Activated T-cell treated with anti-CD3 and anti-CD28 coated beads, Interleukin-2, amount 50 U/mL, for 72 hours (primary cell): Measurements from ENCODE around the gene INSRR. TPM values are rescaled to one million over a fixed set of nuclear protein-coding genes. Genes with fewer than 3 reads are reported as not detected.
A peak's percentile ranks its signal among the peaks of the same experiment; 100 is the strongest.

ENCODE experiments used
- ATAC-seq, 2 donors: fragments of 150-1000 bp; cut with Tn5 transposase; replicated peaks in 1 of 2; 2 replicates each; pipeline ENCODE4 v1.10.0; 2021; ENCODE audit warnings: moderate library complexity in 2 of 2, mild to moderate bottlenecking in 1 of 2
- DNase-seq, 2 donors: peaks; one replicate each; pipeline ENCODE4 v3.0.0; 2021 to 2022; ENCODE audit warnings: mixed read lengths in 1 of 2
- H3K27ac Mint-ChIP-seq: one replicate; pipeline ENCODE4 v1.8.0; 2022; ENCODE audit warnings: mild to moderate bottlenecking, moderate library complexity, mixed read lengths
- H3K27me3 Mint-ChIP-seq: one replicate; pipeline ENCODE4 v1.8.0; 2022; ENCODE audit warnings: low read depth, mixed read lengths
- H3K36me3 Mint-ChIP-seq, 2 donors: one replicate each; pipeline ENCODE4 v1.8.0; 2022; ENCODE audit warnings: mixed read lengths in 2 of 2, mild to moderate bottlenecking in 1 of 2; ENCODE audit not compliant: insufficient read depth in 2 of 2
- H3K4me1 Mint-ChIP-seq: one replicate; pipeline ENCODE4 v1.8.0; 2022; ENCODE audit warnings: low read depth, mixed read lengths
- H3K4me3 Mint-ChIP-seq, 2 donors: one replicate each; pipeline ENCODE4 v1.8.0; 2022; ENCODE audit warnings: mild to moderate bottlenecking in 2 of 2, mixed read lengths in 2 of 2, moderate library complexity in 2 of 2
- H3K9me3 Mint-ChIP-seq, 2 donors: one replicate each; pipeline ENCODE4 v1.8.0; 2022; ENCODE audit warnings: mixed read lengths in 2 of 2
- total RNA-seq, 2 donors: library from RNA; stranded (reverse); gene quantifications; one replicate each; pipeline ENCODE4 v1.2.3, GENCODE V29; 2022

Gene INSRR
- total RNA-seq, 2 donors from 2014 or later = 0.17 to 0.30 TPM

GRCh38 chr1:156898971-156899664 is 40.2 kb upstream of the INSRR start:
- peaks cover 34% of the 10 kb centered on the region for H3K27me3 Mint-ChIP-seq
- DNase-seq (no peak), ATAC-seq (no peak)

DNA sequence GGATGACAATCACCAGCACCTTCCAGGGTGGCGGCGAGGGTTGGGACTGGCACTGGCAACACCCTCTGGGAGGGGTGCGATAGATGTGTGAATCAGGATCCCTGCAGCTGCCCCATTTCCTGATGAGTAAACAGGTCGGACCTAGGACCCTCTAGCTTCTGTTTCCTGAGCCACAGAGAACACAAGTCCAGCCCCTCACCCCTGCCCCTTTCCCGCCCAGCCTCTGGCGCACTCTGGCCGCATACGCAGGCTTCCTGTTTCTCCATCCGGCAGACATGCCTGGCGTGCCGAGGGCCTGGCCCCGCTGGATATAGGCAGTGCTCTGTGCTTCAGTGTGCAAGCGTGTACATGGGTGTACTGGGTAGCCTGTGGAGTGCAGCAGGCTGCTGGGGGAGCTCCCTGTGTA is 39.2 kb upstream of the INSRR start:
- Mint-ChIP-seq H3K27ac (no peak overlapping the region), H3K36me3 (no peaks in the 10 kb centered on the region), H3K4me1 (peaks cover 7% of the 10 kb centered on the region), H3K9me3 (no peaks in the 10 kb centered on the region), H3K27me3 (peaks cover 34% of the 10 kb centered on the region), H3K4me3 (no peak overlapping the region)
- no peak for ATAC-seq
- DNase-seq = no peak

More at GRCh38 chr1:156898971-156899664, 40.2 kb upstream of the INSRR start:
- H3K27ac Mint-ChIP-seq = no peak overlapping the region
- H3K4me1 Mint-ChIP-seq = peaks cover 6% of the 10 kb centered on the region
- no peaks in the 10 kb centered on the region for H3K9me3 Mint-ChIP-seq
- no peak overlapping the region for H3K4me3 Mint-ChIP-seq
- no peaks in the 10 kb centered on the region for H3K36me3 Mint-ChIP-seq

GRCh38 chr1:156897078-156897825 is 38.3 kb upstream of the INSRR start:
- no peak for ATAC-seq
- Mint-ChIP-seq H3K27me3 (peaks cover 34% of the 10 kb centered on the region), H3K36me3 (no peaks in the 10 kb centered on the region), H3K9me3 (no peaks in the 10 kb centered on the region), H3K27ac (no peak overlapping the region), H3K4me3 (no peak overlapping the region), H3K4me1 (peaks cover 13% of the 10 kb centered on the region)
- DNase-seq = no peak

DNA sequence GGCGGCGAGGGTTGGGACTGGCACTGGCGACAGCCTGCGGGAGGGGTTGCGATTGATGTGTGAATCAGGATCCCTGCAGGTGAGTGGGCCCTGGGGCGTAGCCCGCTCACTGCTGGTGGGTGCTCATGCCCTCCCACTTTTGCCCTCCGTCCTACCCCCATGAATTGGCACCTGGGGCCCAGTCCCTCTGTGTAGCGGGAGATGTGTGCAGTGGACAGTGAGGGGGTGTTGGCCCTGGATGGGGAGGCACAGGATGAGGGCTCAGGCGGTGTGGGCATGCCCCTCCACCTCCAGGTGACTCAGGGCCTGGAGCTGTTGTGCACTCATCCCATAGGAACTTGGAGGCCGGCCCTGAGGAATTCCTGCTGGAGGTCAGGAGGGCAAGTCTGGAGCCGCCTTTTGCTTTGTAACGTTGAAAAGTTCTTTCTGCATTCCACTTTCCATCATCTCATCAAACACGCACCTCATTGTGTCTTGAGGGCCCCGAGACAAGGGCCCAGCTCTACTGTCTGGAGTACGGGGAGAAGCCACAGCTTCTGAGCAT is 37.6 kb upstream of the INSRR start:
- Mint-ChIP-seq H3K4me3 (no peak overlapping the region), H3K4me1 (peaks cover 13% of the 10 kb centered on the region), H3K36me3 (no peaks in the 10 kb centered on the region), H3K27me3 (peaks cover 38% of the 10 kb centered on the region), H3K9me3 (no peaks in the 10 kb centered on the region), H3K27ac (no peak overlapping the region)
- no peak for ATAC-seq
- no peak for DNase-seq

DNA sequence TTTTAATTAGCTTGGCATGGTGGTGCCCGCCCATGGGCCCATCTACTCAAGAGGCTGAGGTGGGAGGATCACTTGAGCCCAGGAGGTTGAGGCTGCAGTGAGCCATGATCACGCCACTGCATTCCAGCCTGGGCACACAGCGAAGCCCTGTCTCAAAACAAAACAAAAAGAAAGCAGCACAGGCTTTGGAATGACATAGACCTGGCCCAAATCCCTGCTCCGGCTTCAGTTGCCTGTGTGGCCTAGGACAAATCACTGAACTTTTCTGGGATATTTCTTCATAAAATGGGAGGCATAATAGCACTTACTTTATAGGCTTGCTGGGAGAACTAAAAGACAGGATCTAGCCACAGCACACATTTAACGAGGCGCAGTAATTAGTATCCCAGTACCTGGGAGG is 37.0 kb upstream of the INSRR start:
- DNase-seq (no peak), ATAC-seq (no peak)
- Mint-ChIP-seq H3K9me3 (no peaks in the 10 kb centered on the region), H3K4me1 (peaks cover 13% of the 10 kb centered on the region), H3K4me3 (no peak overlapping the region), H3K36me3 (no peaks in the 10 kb centered on the region), H3K27me3 (peaks cover 45% of the 10 kb centered on the region), H3K27ac (no peak overlapping the region)

DNA sequence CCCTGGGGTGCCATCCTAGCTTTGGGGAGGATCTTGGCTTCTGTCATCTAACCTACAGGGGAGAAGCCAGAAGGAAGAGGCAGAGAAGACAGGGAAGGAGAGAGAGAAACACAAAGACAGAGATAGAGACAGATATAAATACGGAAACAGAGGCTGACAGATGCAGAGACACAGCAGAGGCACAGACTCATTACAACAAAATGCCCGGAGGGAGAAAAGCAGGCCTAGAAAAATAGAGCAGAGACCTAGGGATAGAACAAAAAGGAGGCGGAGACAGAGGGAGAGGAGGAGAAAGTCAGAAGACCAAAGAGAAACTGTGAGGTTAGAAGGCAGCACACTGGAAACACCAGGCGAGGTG is 36.5 kb upstream of the INSRR start:
- ATAC-seq (no peak), DNase-seq (no peak)
- H3K9me3 Mint-ChIP-seq = no peaks in the 10 kb centered on the region
- peaks cover 49% of the 10 kb centered on the region for H3K27me3 Mint-ChIP-seq
- H3K27ac Mint-ChIP-seq = no peak overlapping the region
- H3K4me1 Mint-ChIP-seq = peaks cover 14% of the 10 kb centered on the region
- H3K36me3 Mint-ChIP-seq = no peaks in the 10 kb centered on the region
- no peak overlapping the region for H3K4me3 Mint-ChIP-seq

GRCh38 chr1:156894711-156895454 is 36.0 kb upstream of the INSRR start:
- Mint-ChIP-seq H3K27me3 (peaks cover 54% of the 10 kb centered on the region), H3K9me3 (no peaks in the 10 kb centered on the region), H3K36me3 (no peaks in the 10 kb centered on the region), H3K4me3 (no peak overlapping the region), H3K4me1 (peaks cover 19% of the 10 kb centered on the region), H3K27ac (no peak overlapping the region)
- DNase-seq (no peak), ATAC-seq (no peak)

DNA sequence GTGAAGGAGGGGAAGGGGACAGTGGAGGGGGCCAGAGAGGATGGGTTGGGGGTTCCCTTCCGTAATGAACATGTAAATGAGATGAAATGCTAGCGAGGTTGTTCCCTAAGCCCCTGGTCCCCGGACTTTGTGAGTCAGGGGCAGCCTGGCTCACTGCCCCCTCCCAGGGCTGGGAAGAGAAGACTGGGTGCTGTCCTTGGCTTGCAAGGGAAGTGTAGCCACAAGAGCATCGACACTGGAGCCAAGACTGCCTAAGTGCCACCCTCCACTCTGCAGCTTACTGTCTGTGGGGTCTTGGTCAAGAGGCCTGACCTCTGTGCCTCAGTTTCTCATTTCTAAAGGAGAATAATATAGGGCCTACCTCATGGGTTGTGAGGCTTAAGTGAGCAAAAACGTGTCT is 35.1 kb upstream of the INSRR start:
- ATAC-seq (no peak), DNase-seq (no peak)
- no peaks in the 10 kb centered on the region for H3K36me3 Mint-ChIP-seq
- no peak overlapping the region for H3K27ac Mint-ChIP-seq
- H3K27me3 Mint-ChIP-seq = peaks cover 56% of the 10 kb centered on the region
- peaks cover 22% of the 10 kb centered on the region for H3K4me1 Mint-ChIP-seq
- no peak overlapping the region for H3K4me3 Mint-ChIP-seq
- no peaks in the 10 kb centered on the region for H3K9me3 Mint-ChIP-seq

- Mint-ChIP-seq H3K27me3 (peaks cover 56% of the 10 kb centered on the region), H3K27ac (no peak within 1 kb of the TSS)
Measured at GRCh38 chr1:156893048-156893953, 34.4 kb upstream of the INSRR start, which contains the start of gene PEAR1. PEAR1 (plus strand) TSS chr1:156893718; CDS start chr1:156903927, 10,209 bp downstream.

GRCh38 chr1:156892190-156893047 is 33.5 kb upstream of the INSRR start:
- Mint-ChIP-seq H3K4me1 (peaks cover 16% of the 10 kb centered on the region), H3K36me3 (no peaks in the 10 kb centered on the region), H3K27ac (no peak overlapping the region), H3K4me3 (peak overlapping the region; percentile 71 to 73), H3K9me3 (no peaks in the 10 kb centered on the region), H3K27me3 (peaks cover 59% of the 10 kb centered on the region)
- ATAC-seq (peak; percentile 97), DNase-seq (peak; percentile 90 to 93)

More at GRCh38 chr1:156893048-156893953, 34.4 kb upstream of the INSRR start, which contains the start of gene PEAR1:
- DNase-seq = no peak
- Mint-ChIP-seq H3K36me3 (no peaks in the 10 kb centered on the region), H3K4me3 (peak within 1 kb of the TSS; percentile 71 to 73), H3K4me1 (peaks cover 17% of the 10 kb centered on the region), H3K9me3 (no peaks in the 10 kb centered on the region)
- ATAC-seq = no peak

DNA sequence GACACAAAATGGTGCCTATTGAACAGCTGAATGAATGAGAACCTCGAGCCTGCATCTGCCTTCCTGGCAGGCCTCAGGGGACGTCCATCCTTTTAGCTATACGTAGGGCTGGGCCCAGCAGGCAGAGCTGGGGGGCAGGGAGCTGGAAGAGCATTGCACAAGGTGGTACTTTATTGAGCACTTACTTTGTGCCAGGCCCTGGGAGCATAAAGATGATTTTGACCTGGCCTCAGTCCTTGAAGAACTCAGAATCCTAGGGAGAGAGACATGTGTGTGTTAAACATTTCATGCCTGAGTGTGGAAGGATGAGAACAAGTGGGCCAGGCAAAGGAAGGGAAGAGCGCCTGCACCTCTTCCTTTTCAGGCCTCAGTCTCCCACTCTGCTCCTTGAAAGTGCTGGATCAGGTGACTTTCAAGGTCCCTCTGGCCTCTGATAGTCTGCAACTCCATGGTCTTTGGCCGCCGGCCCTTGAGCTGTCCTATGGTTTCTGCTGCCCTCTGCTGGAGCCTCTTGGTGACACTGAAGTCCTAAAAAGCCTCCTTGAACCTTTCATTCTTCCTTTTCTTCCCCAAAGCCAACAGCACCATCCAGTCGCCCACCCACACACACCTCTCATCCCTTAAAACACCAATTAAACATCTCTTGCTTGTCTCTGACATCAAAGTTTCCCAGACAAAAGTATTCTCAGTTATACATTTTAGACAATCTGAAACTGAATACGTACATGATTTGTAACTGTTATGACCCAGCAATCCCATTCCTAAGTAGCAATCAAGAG is 31.1 kb upstream of the INSRR start:
- H3K27me3 Mint-ChIP-seq = peaks cover 58% of the 10 kb centered on the region
- no peaks in the 10 kb centered on the region for H3K9me3 Mint-ChIP-seq
- DNase-seq = peak; percentile 74 to 76
- H3K36me3 Mint-ChIP-seq = no peaks in the 10 kb centered on the region
- peak overlapping the region in 1 of 2 donors; percentile 4 for H3K4me3 Mint-ChIP-seq
- ATAC-seq = peak; percentile 28 to 32
- H3K4me1 Mint-ChIP-seq = peaks cover 16% of the 10 kb centered on the region
- no peak overlapping the region for H3K27ac Mint-ChIP-seq
